GM21717 (cell line): ENCODE measurements around the gene RPN2.

ENCODE experiments used
- ATAC-seq: cut with Tn5 transposase; IDR thresholded peaks from one replicate; pipeline ENCODE4 v1.9.1; 2021; ENCODE audit warnings: mild to moderate bottlenecking, moderate library complexity; ENCODE audit not compliant: unreplicated experiment

Gene RPN2

DNA sequence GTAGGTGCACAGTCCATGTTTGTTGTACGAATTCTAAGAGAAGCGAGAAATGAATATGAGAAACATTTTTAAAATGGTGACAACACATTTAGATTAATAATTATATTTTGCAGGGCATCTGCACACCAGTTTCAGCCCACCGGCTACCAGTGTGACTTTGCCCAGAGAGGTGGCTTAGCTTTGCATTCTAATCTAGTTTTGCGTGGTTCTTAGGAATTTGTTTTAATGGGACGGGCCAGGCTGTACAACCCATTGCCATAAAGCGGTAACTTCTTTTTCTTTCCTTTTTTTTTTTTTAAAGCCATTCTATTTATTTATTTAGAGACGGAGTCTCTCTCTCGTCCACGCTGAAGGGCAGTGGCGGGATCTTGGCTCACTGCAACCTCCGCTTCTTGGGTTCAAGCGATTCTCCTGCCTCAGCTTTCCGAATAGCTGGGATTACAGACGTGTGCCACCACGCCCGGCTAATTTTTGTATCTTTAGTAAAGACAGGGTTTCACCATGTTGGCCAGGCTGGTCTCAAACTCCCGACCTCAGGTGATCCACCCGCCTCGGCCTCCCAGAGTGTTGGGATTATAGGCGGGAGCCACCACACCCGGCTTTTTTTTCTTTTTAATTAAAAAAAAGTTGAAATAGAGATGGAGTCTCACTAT, 111.2 kb downstream of the RPN2 start:
- ATAC-seq = no peak
